ENCODE measurements around the gene ZAP70. TPM values are rescaled to one million over a fixed set of nuclear protein-coding genes. Genes with fewer than 3 reads are reported as not detected.
A peak's percentile ranks its signal among the peaks of the same experiment; 100 is the strongest.

The ZAP70 gene
- total RNA-seq, 1 experiment from 2014 or later: not detected

GRCh38 chr2:97697252-97698235 lies 15.8 kb upstream of the ZAP70 start:
- H3K4me3 ChIP-seq (ENCODE audit: low read depth, low read length, poor library complexity, severe bottlenecking): no peak overlapping the region
- H3K27ac ChIP-seq (ENCODE audit: low read depth, low read length, poor library complexity, severe bottlenecking): no peak overlapping the region
- BruUV-seq (replicated peaks): no TSS peak
- peak; percentile 85 for DNase-seq (ENCODE audit: low spot score)
- H3K36me3 ChIP-seq (ENCODE audit: insufficient read depth, low read length, poor library complexity, severe bottlenecking): no peaks in the 10 kb centered on the region
- H3K27me3 ChIP-seq (replicated peaks; ENCODE audit: insufficient read depth, low read depth, low read length, poor library complexity): no peaks in the 10 kb centered on the region
- H3K9me3 ChIP-seq (ENCODE audit: low read depth, low read length, poor library complexity, severe bottlenecking): no peaks in the 10 kb centered on the region
- TF ChIP-seq CTCF (conservative IDR thresholded peaks at IDR 0.05; ENCODE audit: low read depth, low read length) (peak; percentile 92), EZH2 (IDR thresholded peaks at IDR 0.05; ENCODE audit: borderline replicate concordance, low read depth, low read length, poor library complexity, severe bottlenecking) (no peak)
- peaks cover 13% of the 10 kb centered on the region for H3K4me1 ChIP-seq (ENCODE audit: insufficient read depth, low read length, poor library complexity, severe bottlenecking)
- ChIA-PET CTCF (interaction anchor here (0.5 to 3.6 kb wide), 6 partner anchors 30 to 107 kb away, joined by 4 to 20 read pairs (median 6); partner anchors contain the start of genes ACTR1B, ANKRD36B and COX5B), POLR2A (ENCODE audit: low non-redundant PET) (no interaction called here)
- intact Hi-C loops (cut with micrococcal nuclease; ENCODE audit: unreplicated experiment): loop anchor here (1.0 to 2.0 kb wide), 2 partner anchors 33 to 107 kb away; partner anchors contain the start of gene ACTR1B

GRCh38 chr2:97698530-97698929 lies 14.8 kb upstream of the ZAP70 start:
- CTCF ChIA-PET: interaction anchor here (0.5 to 3.6 kb wide), 2 partner anchors 31 to 108 kb away, joined by 4 to 20 read pairs; partner anchors contain the start of gene ANKRD36B
- no TSS peak for BruUV-seq (replicated peaks)
- intact Hi-C loops (cut with micrococcal nuclease; ENCODE audit: unreplicated experiment): no loop called here

More at GRCh38 chr2:97698530-97698929, 14.8 kb upstream of the ZAP70 start:
- Histone ChIP-seq H3K4me3 (ENCODE audit: low read depth, low read length, poor library complexity, severe bottlenecking) (no peak overlapping the region), H3K36me3 (ENCODE audit: insufficient read depth, low read length, poor library complexity, severe bottlenecking) (no peaks in the 10 kb centered on the region), H3K4me1 (ENCODE audit: insufficient read depth, low read length, poor library complexity, severe bottlenecking) (peaks cover 17% of the 10 kb centered on the region), H3K27ac (ENCODE audit: low read depth, low read length, poor library complexity, severe bottlenecking) (no peak overlapping the region), H3K27me3 (replicated peaks; ENCODE audit: insufficient read depth, low read depth, low read length, poor library complexity) (no peaks in the 10 kb centered on the region), H3K9me3 (ENCODE audit: low read depth, low read length, poor library complexity, severe bottlenecking) (no peaks in the 10 kb centered on the region)
- POLR2A ChIA-PET (ENCODE audit: low non-redundant PET): no interaction called here
- DNase-seq (ENCODE audit: low spot score): no peak
- TF ChIP-seq CTCF (conservative IDR thresholded peaks at IDR 0.05; ENCODE audit: low read depth, low read length): no peak
- no peak for TF ChIP-seq EZH2 (IDR thresholded peaks at IDR 0.05; ENCODE audit: borderline replicate concordance, low read depth, low read length, poor library complexity, severe bottlenecking)

Measured in A673 (cell line).